ENCODE measurements around the gene TERB1.

TERB1 gene

GRCh38 chr16:66750279-66751052, 50.9 kb downstream of the TERB1 start:
- no peak for DNase-seq (ENCODE audit: low read depth)

- no peak for DNase-seq (ENCODE audit: low read depth)
These were observed 54.7 kb downstream of the TERB1 start for GRCh38 chr16:66746682-66747081.

- DNase-seq (ENCODE audit: low read depth) = no peak
These were observed 55.3 kb downstream of the TERB1 start for GRCh38 chr16:66746048-66746447.

GRCh38 chr16:66741950-66742808, 59.2 kb downstream of the TERB1 start:
- DNase-seq (ENCODE audit: low read depth) = no peak

GRCh38 chr16:66741169-66741900, 60.0 kb downstream of the TERB1 start:
- DNase-seq (ENCODE audit: low read depth) = no peak

GRCh38 chr16:66740533-66740932, 60.9 kb downstream of the TERB1 start:
- no peak for DNase-seq (ENCODE audit: low read depth)

GRCh38 chr16:66740010-66740409, 61.4 kb downstream of the TERB1 start:
- DNase-seq (ENCODE audit: low read depth) = no peak

- DNase-seq (ENCODE audit: low read depth) = no peak
These were observed 65.5 kb downstream of the TERB1 start for GRCh38 chr16:66735891-66736290.

- DNase-seq (ENCODE audit: low read depth) = no peak
These were observed 70.3 kb downstream of the TERB1 start for GRCh38 chr16:66731101-66731500.

- no peak for DNase-seq (ENCODE audit: low read depth)
These were observed 72.6 kb downstream of the TERB1 start for GRCh38 chr16:66728804-66729203.

GRCh38 chr16:66728117-66728787, 73.1 kb downstream of the TERB1 start:
- DNase-seq (ENCODE audit: low read depth) = no peak

GRCh38 chr16:66720766-66721165, 80.6 kb downstream of the TERB1 start:
- no peak for DNase-seq (ENCODE audit: low read depth)

- no peak for DNase-seq (ENCODE audit: low read depth)
These were observed 82.1 kb downstream of the TERB1 start for GRCh38 chr16:66719246-66719645.

GRCh38 chr16:66717776-66718175, 83.6 kb downstream of the TERB1 start:
- no peak for DNase-seq (ENCODE audit: low read depth)

- no peak for DNase-seq (ENCODE audit: low read depth)
These were observed 84.2 kb downstream of the TERB1 start for GRCh38 chr16:66717112-66717675.

GRCh38 chr16:66714654-66715307, 86.6 kb downstream of the TERB1 start:
- no peak for DNase-seq (ENCODE audit: low read depth)

- DNase-seq (ENCODE audit: low read depth) = no peak
These were observed 87.3 kb downstream of the TERB1 start for GRCh38 chr16:66714062-66714461.

GRCh38 chr16:66713076-66713475, 88.3 kb downstream of the TERB1 start:
- DNase-seq (ENCODE audit: low read depth) = no peak

GRCh38 chr16:66712512-66712911, 88.9 kb downstream of the TERB1 start:
- DNase-seq (ENCODE audit: low read depth) = no peak

- DNase-seq (ENCODE audit: low read depth) = no peak
These were observed 89.8 kb downstream of the TERB1 start for GRCh38 chr16:66711581-66711980.

- DNase-seq (ENCODE audit: low read depth) = no peak
These were observed 94.9 kb downstream of the TERB1 start for GRCh38 chr16:66706506-66706880.
